Immature natural killer cell (primary cell): ENCODE data around the gene PELI1. TPM values are rescaled to one million over a fixed set of nuclear protein-coding genes. Genes with fewer than 3 reads are reported as not detected.
"Not testable (repeated sequence)": the region's sequence is repeated elsewhere in the genome, so short reads cannot be mapped to it uniquely, and the experiment has no call there.

ENCODE experiments used
- DNase-seq, 3 donors: peaks; one replicate each; pipeline ENCODE4 v3.0.0; 2022; ENCODE audit warnings: mixed read lengths in 1 of 3
- H3K27ac Mint-ChIP-seq, 6 donors: one replicate each; pipeline ENCODE4 v1.8.0; 2020; ENCODE audit warnings: mixed read lengths in 6 of 6, mild to moderate bottlenecking in 5 of 6, inconsistent platforms in 4 of 6, moderate library complexity in 3 of 6
- H3K27me3 Mint-ChIP-seq, 3 donors: one replicate each; pipeline ENCODE4 v1.8.0; 2020 to 2021; ENCODE audit warnings: low read depth in 3 of 3, mild to moderate bottlenecking in 3 of 3, mixed read lengths in 3 of 3, moderate library complexity in 3 of 3, inconsistent platforms in 1 of 3
- H3K36me3 Mint-ChIP-seq, 3 donors: one replicate each; pipeline ENCODE4 v1.8.0; 2020; ENCODE audit warnings: mixed read lengths in 3 of 3, inconsistent platforms in 2 of 3, mild to moderate bottlenecking in 2 of 3
- H3K4me1 Mint-ChIP-seq, 2 donors: one replicate each; pipeline ENCODE4 v1.8.0; 2020; ENCODE audit warnings: inconsistent platforms in 2 of 2, mild to moderate bottlenecking in 2 of 2, mixed read lengths in 2 of 2, moderate library complexity in 1 of 2
- H3K4me3 Mint-ChIP-seq, 5 donors: one replicate each; pipeline ENCODE4 v1.8.0; 2020; ENCODE audit warnings: mild to moderate bottlenecking in 5 of 5, mixed read lengths in 5 of 5, inconsistent platforms in 3 of 5, moderate library complexity in 3 of 5
- H3K9me3 Mint-ChIP-seq, 6 donors: one replicate each; pipeline ENCODE4 v1.8.0; 2020; ENCODE audit warnings: mild to moderate bottlenecking in 6 of 6, mixed read lengths in 6 of 6, inconsistent platforms in 4 of 6, moderate library complexity in 3 of 6
- polyA plus RNA-seq, 3 donors: library from polyadenylated mRNA; unstranded; fragments of 300-500 nt; fragmentation: Illumina TruSeq; gene quantifications; one replicate each; pipeline ENCODE4 v1.2.3, GENCODE V29; 2021

The PELI1 gene
- polyA plus RNA-seq, 3 donors from 2014 or later, result 2.7 to 4.8 (median 4.1) TPM

GRCh38 chr2:64080179-64080578, 64.0 kb downstream of the PELI1 start:
- Mint-ChIP-seq H3K36me3 (no peaks in the 10 kb centered on the region), H3K27me3 (peaks cover 0 to 11% (median 3%) of the 10 kb centered on the region in 3 donors), H3K4me3 (no peak overlapping the region), H3K27ac (no peak overlapping the region), H3K4me1 (no peaks in the 10 kb centered on the region), H3K9me3 (no peaks in the 10 kb centered on the region)
- DNase-seq, result no peak

- H3K27me3 Mint-ChIP-seq, result peaks cover 0 to 11% (median 3%) of the 10 kb centered on the region in 3 donors
- H3K9me3 Mint-ChIP-seq, H3K4me3 Mint-ChIP-seq, DNase-seq, H3K36me3 Mint-ChIP-seq, H3K4me1 Mint-ChIP-seq, H3K27ac Mint-ChIP-seq: not testable (repeated sequence)
These were observed 64.5 kb downstream of the PELI1 start for GRCh38 chr2:64079688-64080087.

- H3K4me1 Mint-ChIP-seq, H3K27ac Mint-ChIP-seq, DNase-seq, H3K4me3 Mint-ChIP-seq, H3K36me3 Mint-ChIP-seq, H3K9me3 Mint-ChIP-seq: not testable (repeated sequence)
- peaks cover 0 to 11% (median 3%) of the 10 kb centered on the region in 3 donors for H3K27me3 Mint-ChIP-seq
These were observed 67.4 kb downstream of the PELI1 start for GRCh38 chr2:64076828-64077227.

GRCh38 chr2:64074616-64075015, 69.6 kb downstream of the PELI1 start:
- H3K27me3 Mint-ChIP-seq, H3K9me3 Mint-ChIP-seq, H3K36me3 Mint-ChIP-seq, H3K27ac Mint-ChIP-seq, DNase-seq, H3K4me3 Mint-ChIP-seq, H3K4me1 Mint-ChIP-seq: not testable (repeated sequence)

- H3K36me3 Mint-ChIP-seq, result peaks cover 0 to 3% (median 0%) of the 10 kb centered on the region in 3 donors
- no peaks in the 10 kb centered on the region for H3K9me3 Mint-ChIP-seq
- DNase-seq, result no peak
- H3K27me3 Mint-ChIP-seq, result peaks cover 0 to 5% (median 0%) of the 10 kb centered on the region in 3 donors
- H3K4me1 Mint-ChIP-seq, result peaks cover 0 to 5% of the 10 kb centered on the region in 2 donors
- no peak overlapping the region for H3K27ac Mint-ChIP-seq
- H3K4me3 Mint-ChIP-seq, result no peak overlapping the region
These were observed 76.9 kb downstream of the PELI1 start for GRCh38 chr2:64067326-64067725.

- Mint-ChIP-seq H3K9me3 (no peaks in the 10 kb centered on the region), H3K36me3 (peaks cover 0 to 3% (median 0%) of the 10 kb centered on the region in 3 donors), H3K4me3 (no peak overlapping the region), H3K27me3 (peaks cover 0 to 5% (median 0%) of the 10 kb centered on the region in 3 donors), H3K27ac (peak overlapping the region in 1 of 6 donors; percentile 34), H3K4me1 (peaks cover 0 to 5% of the 10 kb centered on the region in 2 donors)
- DNase-seq, result no peak
These were observed 78.7 kb downstream of the PELI1 start for GRCh38 chr2:64065516-64065915.

GRCh38 chr2:64063924-64064331, 80.3 kb downstream of the PELI1 start:
- no peak for DNase-seq
- H3K9me3 Mint-ChIP-seq, result no peaks in the 10 kb centered on the region
- peaks cover 0 to 5% (median 0%) of the 10 kb centered on the region in 3 donors for H3K27me3 Mint-ChIP-seq
- H3K4me1 Mint-ChIP-seq, result peaks cover 0 to 5% of the 10 kb centered on the region in 2 donors
- no peak overlapping the region for H3K4me3 Mint-ChIP-seq
- peak overlapping the region in 2 of 6 donors; percentile 8 to 55 for H3K27ac Mint-ChIP-seq
- H3K36me3 Mint-ChIP-seq, result peaks cover 0 to 3% (median 0%) of the 10 kb centered on the region in 3 donors

- Mint-ChIP-seq H3K4me1 (peaks cover 0 to 5% of the 10 kb centered on the region in 2 donors), H3K27ac (peak overlapping the region in 1 of 6 donors; percentile 55)
These were observed 80.8 kb downstream of the PELI1 start for GRCh38 chr2:64063454-64063853.

GRCh38 chr2:64062840-64063239, 81.4 kb downstream of the PELI1 start:
- peak overlapping the region in 1 of 6 donors; percentile 70 for H3K27ac Mint-ChIP-seq
- H3K36me3 Mint-ChIP-seq, result peaks cover 0 to 3% (median 0%) of the 10 kb centered on the region in 3 donors
- peaks cover 0 to 5% (median 0%) of the 10 kb centered on the region in 3 donors for H3K27me3 Mint-ChIP-seq
- H3K9me3 Mint-ChIP-seq, result no peaks in the 10 kb centered on the region
- DNase-seq, result no peak
- peaks cover 0 to 5% of the 10 kb centered on the region in 2 donors for H3K4me1 Mint-ChIP-seq
- no peak overlapping the region for H3K4me3 Mint-ChIP-seq

More at GRCh38 chr2:64063454-64063853, 80.8 kb downstream of the PELI1 start:
- peaks cover 0 to 5% (median 0%) of the 10 kb centered on the region in 3 donors for H3K27me3 Mint-ChIP-seq
- H3K4me3 Mint-ChIP-seq, result no peak overlapping the region
- H3K9me3 Mint-ChIP-seq, result no peaks in the 10 kb centered on the region
- peaks cover 0 to 3% (median 0%) of the 10 kb centered on the region in 3 donors for H3K36me3 Mint-ChIP-seq
- DNase-seq, result no peak

GRCh38 chr2:64059270-64059669, 85.0 kb downstream of the PELI1 start:
- no peak overlapping the region for H3K27ac Mint-ChIP-seq

GRCh38 chr2:64056021-64056420, 88.2 kb downstream of the PELI1 start:
- H3K9me3 Mint-ChIP-seq, result no peaks in the 10 kb centered on the region
- H3K4me1 Mint-ChIP-seq, result no peaks in the 10 kb centered on the region
- peaks cover 0 to 3% (median 2%) of the 10 kb centered on the region in 3 donors for H3K27me3 Mint-ChIP-seq
- no peak overlapping the region for H3K27ac Mint-ChIP-seq
- no peak for DNase-seq
- no peaks in the 10 kb centered on the region for H3K36me3 Mint-ChIP-seq
- no peak overlapping the region for H3K4me3 Mint-ChIP-seq

More at GRCh38 chr2:64059270-64059669, 85.0 kb downstream of the PELI1 start:
- peaks cover 0 to 6% (median 0%) of the 10 kb centered on the region in 3 donors for H3K27me3 Mint-ChIP-seq
- no peak overlapping the region for H3K4me3 Mint-ChIP-seq
- no peaks in the 10 kb centered on the region for H3K9me3 Mint-ChIP-seq
- DNase-seq, result no peak
- peaks cover 0 to 2% of the 10 kb centered on the region in 2 donors for H3K4me1 Mint-ChIP-seq
- peaks cover 0 to 3% (median 0%) of the 10 kb centered on the region in 3 donors for H3K36me3 Mint-ChIP-seq

GRCh38 chr2:64054161-64054915, 89.9 kb downstream of the PELI1 start:
- Mint-ChIP-seq H3K4me1 (peaks cover 4 to 7% of the 10 kb centered on the region in 2 donors), H3K36me3 (no peaks in the 10 kb centered on the region), H3K4me3 (no peak overlapping the region), H3K27me3 (peaks cover 0 to 5% (median 2%) of the 10 kb centered on the region in 3 donors), H3K27ac (no peak overlapping the region), H3K9me3 (no peaks in the 10 kb centered on the region)
- no peak for DNase-seq

GRCh38 chr2:64052463-64053241, 91.6 kb downstream of the PELI1 start:
- Mint-ChIP-seq H3K27ac (no peak overlapping the region), H3K9me3 (no peaks in the 10 kb centered on the region), H3K4me3 (no peak overlapping the region), H3K36me3 (no peaks in the 10 kb centered on the region), H3K27me3 (peaks cover 0 to 5% (median 2%) of the 10 kb centered on the region in 3 donors), H3K4me1 (peaks cover 4 to 8% of the 10 kb centered on the region in 2 donors)
- DNase-seq, result no peak
